Hematopoietic multipotent progenitor cell treated with erythropoietin and hydrocortisone succinate and interleukin-3 and kit ligand, for 17 days (in vitro differentiated cells): ENCODE measurements around the gene ENAH.

Experiments used
- DNase-seq: peaks from one replicate; pipeline ENCODE4 v3.0.0-alpha.2; 2015; ENCODE audit warnings: low spot score

The ENAH gene

DNA sequence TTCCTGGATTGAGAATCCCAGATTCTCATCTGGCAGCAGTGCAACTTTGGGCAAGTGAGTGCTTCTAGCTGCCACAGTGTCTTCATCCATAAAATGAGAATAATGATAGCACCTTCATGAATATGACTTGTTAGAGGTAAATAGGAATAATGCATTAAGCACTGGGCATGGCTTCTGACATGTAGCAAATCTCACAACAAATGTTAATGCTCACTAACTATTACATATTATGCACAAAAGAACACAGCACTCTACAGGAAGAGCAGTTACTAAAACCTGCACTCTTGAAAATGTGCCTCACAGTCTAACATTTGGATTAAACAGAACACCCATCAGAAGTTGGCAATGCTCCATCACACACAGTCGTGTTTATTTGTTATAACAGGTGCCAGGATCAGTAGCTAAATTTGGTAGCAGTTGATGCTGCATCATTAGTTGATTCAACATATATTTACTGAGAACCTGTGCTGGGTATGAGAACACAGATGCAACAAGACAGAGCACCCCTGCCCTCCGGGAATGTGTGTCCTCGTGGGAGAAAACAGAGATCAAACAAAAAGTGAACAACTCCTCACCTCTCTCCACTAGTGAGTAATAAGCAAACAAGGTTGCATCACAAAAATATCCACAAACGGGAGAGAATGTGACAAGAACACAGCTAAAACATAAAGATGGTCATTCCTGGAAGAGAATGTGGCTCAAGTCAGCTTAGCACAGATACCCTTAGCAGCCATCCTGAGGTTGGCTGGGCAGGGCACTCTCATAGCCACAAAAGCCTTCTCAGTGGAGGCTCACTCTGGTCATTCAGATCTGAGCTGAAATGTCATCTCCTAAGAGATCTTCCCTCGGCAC, 198.9 kb downstream of the ENAH start:
- no peak for DNase-seq

DNA sequence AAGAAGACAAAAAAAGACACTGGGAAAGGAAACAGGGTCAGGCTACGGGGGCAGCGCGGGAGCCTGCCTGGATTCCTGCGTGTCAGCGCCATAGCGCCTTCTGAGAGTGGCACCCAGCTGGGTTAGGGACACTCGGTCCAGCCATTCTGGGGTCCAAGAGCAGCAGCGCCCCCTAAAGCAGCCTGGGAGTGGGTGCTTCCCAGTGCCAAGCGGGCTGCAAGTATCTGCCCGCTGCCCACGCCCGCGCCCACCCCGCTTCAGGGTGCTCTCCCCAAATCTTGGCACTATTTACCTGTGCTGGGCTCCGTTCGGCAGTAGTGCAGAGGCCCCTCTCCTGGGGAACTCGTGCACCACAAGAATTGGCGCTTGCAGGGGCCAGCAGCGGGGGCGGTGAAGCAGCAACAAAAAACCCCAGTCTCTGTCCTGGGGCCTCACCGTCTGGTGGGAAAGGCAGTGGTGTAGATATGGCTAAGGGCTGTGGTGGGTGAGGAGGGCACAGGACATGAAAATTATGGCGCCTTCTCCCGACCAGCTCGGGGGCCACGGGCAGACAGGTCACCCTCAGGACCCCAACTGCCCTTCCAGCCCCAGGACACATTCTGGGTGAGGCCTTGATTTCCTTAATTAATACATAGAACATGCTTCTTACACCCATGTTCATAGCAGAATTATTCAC, 200.9 kb downstream of the ENAH start:
- DNase-seq, result no peak

- DNase-seq, result no peak
Measured at GRCh38 chr1:225451340-225451739, 201.6 kb downstream of the ENAH start.

DNA sequence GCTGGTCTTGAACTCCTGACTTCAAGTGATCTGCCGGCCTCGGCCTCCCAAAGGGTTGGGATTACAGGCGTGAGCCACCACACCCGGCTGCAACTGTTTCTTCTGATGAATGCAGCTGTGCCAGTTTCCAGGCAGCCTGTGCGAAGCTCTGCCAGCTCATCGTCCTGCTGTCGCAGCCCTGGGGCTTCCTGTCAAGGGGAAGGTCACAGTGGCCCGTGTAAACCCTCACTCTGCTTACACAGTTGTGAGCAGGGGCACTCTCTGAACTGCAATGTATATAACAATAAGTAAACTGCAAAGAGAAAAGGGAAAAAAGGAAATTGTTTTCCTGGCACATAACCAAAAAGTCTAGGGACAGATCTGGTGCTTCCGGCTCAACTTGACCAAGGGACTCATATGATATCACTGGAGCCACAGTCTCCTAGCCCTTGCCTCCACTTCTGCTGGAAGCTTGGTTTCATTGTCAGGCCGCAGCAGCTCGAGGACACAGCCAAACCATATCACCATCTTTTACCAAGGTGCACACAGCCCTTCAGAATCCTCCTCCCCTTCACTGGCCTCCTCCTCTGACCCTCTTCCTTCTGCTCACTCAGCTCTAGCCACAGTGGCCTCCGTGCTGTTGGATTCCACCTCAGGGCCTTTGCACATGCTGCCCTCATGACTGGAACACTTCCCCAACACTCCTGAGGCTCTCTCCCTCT, 202.3 kb downstream of the ENAH start:
- no peak for DNase-seq

- no peak for DNase-seq
Measured at GRCh38 chr1:225449774-225450173, 203.1 kb downstream of the ENAH start.

DNA sequence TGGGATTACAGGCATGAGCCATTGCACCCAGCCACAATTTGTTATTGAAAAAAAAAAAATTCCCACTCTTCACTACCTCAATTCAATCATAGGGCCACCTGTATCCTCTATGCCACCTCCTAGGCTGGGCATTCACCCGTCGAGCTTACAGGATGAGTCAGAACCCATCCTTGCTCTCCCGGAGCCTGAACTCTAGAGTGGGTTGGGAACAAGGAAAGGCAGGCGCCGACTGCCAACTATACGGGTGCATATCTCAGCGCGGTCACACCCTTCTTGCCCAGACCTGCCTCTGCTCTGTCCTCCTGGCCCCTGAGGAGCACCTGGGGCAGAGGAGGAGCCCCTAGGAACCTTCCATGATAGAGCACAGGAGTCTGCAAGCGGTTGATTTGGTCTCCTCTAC, 203.7 kb downstream of the ENAH start:
- no peak for DNase-seq

DNA sequence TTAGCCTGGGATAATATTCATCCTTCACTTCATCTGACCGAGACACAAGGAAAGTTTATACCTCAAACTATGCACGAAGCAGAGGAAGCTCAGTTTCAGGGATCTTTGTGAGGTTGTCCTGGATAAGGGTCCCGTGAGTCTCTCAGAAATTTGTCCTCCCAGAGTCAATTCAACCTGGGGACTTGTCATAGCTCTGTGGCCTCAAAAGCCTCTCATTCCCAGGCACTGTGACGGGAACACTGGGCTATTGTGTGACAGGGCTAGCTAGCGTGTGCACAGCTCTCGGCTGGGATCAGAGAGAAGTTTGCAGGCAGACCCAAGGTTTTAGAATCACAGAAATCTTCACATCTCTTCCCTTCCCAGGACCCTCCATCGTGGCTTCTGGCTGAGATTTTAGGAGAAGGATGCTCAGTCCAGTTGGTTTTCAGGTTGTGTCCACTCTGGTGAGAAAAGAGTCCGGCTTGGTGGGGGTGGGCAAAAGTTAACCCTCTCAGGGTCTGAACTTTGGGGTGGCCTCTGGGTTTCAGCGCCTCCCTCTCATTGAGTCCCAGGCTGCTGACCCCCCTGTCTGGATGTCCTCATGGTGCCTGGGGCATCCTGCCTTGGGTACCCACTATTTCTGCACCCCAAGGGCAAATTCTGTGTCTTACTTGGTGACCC, 204.6 kb downstream of the ENAH start:
- DNase-seq, result no peak

GRCh38 chr1:225447650-225448089, 205.3 kb downstream of the ENAH start:
- no peak for DNase-seq

DNA sequence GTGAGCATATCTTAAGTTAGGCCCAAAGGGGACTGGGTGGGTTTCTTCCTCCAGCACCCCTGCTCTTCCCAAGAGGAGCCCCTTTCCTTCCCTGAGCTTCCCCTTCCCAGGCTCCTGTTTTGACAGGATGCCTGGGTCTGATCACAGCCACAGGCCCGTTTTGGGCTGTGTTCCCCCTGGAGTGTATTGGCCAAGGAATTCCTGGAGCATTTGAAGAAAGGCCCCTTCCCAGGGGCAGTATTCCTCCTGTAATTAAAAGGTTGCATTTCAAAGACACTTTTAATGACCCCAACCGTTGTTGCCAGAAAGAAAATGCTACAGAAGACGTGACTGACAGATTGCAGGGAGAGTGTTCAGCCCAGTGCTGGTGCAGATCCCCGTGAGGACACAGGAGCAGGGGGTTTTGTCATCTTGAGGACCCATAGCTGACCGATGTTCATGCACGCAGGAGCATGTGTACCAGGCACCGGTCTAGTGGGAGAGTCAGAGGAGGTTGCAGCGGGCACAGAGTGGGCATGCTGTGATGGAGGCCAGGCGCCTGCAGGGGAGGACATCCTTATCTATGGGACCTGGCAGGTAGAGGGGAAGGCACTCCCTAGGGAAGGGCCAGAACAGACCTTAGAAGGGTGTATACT, 205.8 kb downstream of the ENAH start:
- no peak for DNase-seq

GRCh38 chr1:225446595-225446960, 206.3 kb downstream of the ENAH start:
- no peak for DNase-seq

DNA sequence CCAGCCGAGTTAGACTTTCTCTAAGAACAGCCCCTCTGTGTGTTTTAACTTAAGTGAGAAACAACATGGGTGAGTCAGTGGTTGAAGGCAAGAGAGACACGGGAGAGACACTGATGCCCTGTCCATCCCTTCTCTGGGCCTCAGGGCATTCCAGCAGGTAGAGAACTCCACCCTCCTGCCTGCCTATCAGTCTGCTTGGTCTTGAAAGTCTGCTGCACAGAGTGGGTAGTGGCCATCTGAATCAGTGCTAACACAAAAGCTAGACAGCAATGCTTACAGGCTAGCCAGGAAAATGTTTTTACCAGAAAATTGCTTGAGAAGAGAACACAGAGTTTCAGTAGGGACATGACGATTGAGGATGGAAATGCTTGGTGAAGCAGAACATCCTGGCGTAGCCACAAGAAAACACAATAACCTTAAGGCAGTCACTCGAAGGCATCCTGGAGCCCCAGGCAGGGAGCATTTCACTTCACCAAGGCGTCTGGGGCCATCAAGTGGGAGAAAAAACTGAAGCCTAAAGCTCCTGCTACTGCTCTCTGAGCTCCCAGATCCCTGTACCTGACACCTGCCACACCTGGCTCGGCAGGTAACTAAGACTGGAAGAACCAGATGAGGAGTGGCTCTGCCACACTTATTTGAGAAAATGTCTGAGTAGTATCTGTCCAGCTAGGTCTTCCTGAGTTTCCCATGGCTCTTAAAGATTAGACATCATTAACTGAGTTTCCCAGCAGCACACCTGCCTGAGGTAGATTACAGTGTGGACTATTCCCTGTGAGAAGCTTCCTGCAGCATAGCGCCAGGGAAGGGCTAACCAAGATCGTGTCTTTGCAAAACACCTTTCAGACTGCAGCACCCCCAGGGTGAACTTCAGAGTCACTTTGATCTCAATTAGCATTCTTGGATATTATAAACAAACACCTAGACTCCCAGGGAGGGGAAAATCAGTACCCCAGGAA, 207.0 kb downstream of the ENAH start:
- no peak for DNase-seq

DNA sequence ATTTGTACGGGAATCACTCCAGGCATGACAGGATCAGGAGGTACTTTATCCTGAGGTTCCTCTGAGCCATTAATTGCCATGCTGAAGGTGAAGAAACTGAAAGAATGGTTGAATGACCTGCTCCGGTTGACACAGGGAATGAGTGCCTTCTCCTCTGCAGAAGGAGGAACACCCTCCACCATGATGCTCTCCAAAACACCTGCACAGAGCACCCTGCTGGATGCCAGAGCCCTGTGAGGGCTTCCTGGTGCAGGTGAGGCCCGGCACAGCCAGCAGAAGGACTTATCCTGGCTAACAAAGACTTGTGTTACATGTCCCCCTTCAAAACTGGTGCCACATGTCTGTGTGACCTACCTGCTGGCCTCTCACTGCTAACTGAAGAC, 210.8 kb downstream of the ENAH start:
- no peak for DNase-seq

GRCh38 chr1:225441314-225442122, 211.4 kb downstream of the ENAH start:
- no peak for DNase-seq

DNA sequence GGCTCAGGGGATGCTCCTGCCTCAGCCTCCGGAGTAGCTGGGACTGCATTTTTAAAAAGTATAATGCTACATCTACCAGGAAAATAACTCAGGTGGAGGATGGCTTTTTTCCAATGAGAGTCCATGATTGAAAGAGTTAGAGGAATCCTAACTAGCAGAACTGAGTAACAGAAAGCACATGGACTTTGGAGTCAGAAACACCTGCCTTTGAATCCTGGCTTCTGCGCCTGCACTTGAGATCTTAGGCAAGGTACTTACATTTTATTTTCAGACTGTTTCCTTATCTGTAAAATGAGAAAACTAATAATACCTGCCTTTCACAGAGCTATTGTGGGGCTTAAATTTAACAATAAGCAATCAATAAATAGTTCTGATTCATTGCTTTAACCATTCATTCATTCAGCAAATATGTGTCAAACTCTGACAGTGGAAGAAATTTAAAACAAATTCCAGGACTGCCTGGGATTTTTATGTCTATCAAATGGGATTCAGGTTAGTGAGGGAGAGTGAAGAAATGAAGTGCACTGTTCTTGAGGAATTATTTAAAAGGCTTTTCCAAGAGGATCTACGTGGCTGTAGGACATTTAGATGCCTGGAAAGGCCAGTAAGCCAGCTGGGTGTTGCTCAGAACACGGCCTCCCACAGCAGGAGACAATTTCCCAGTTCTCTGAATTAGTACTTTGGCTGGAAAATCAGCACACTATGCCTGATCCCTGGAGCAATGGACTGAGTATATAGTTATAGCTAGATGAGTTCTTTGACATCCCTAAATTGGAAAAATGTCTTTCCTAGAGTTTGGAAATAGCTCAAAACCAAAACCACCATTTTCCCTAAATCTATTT, 212.3 kb downstream of the ENAH start:
- DNase-seq, result no peak

- no peak for DNase-seq
Measured at GRCh38 chr1:225437710-225438437, 215.0 kb downstream of the ENAH start.
